Spleen (tissue), 11 donors: ENCODE data around the gene OSBPL10. TPM values are rescaled to one million over a fixed set of nuclear protein-coding genes. Genes with fewer than 3 reads are reported as not detected.

Source experiments
- DNase-seq: peaks from one replicate; pipeline ENCODE4 v3.0.0-alpha.2; 2020
- H3K27ac ChIP-seq, 8 donors: fragments of 200-600 bp; sonication (generic) in 7 of 8; 1 replicate in 4 of 8; 2 replicates in 4 of 8; pipeline versions ENCODE4 v1.5.0 to v1.8.0; 2016 to 2021; ENCODE audit warnings: inconsistent platforms in 4 of 8, mild to moderate bottlenecking in 4 of 8, moderate library complexity in 1 of 8
- H3K27me3 ChIP-seq, 7 donors: fragments of 200-600 bp; sonication (generic) in 6 of 7; replicated peaks in 1 of 7; 1 replicate in 4 of 7; 2 replicates in 3 of 7; pipeline versions ENCODE4 v1.5.0 to v1.8.0; 2016 to 2021; ENCODE audit warnings: inconsistent platforms in 3 of 7, mild to moderate bottlenecking in 1 of 7
- H3K36me3 ChIP-seq, 6 donors: fragments of 200-600 bp; sonication (generic) in 5 of 6; 1 replicate in 4 of 6; 2 replicates in 2 of 6; pipeline versions ENCODE4 v1.5.0 to v1.8.0; 2016 to 2021; ENCODE audit warnings: inconsistent platforms in 2 of 6
- H3K4me1 ChIP-seq, 6 donors: fragments of 200-600 bp; sonication (generic) in 5 of 6; 1 replicate in 3 of 6; 2 replicates in 3 of 6; pipeline versions ENCODE4 v1.5.0 to v1.8.0; 2016 to 2021; ENCODE audit warnings: inconsistent platforms in 3 of 6
- H3K4me3 ChIP-seq, 8 donors: fragments of 200-600 bp; sonication (generic) in 7 of 8; 1 replicate in 4 of 8; 2 replicates in 4 of 8; pipeline versions ENCODE4 v1.5.0 to v1.8.0; 2016 to 2021; ENCODE audit warnings: inconsistent platforms in 4 of 8, mild to moderate bottlenecking in 4 of 8, moderate library complexity in 2 of 8
- H3K9me3 ChIP-seq, 8 donors: fragments of 200-600 bp; sonication (generic) in 7 of 8; 1 replicate in 4 of 8; 2 replicates in 4 of 8; pipeline versions ENCODE4 v1.5.0 to v1.8.0; 2016 to 2021; ENCODE audit warnings: inconsistent platforms in 4 of 8
- POLR2A ChIP-seq, 3 donors: fragments of 450-650 bp; IDR thresholded peaks; one replicate each; pipeline ENCODE4 v1.5.1; 2017; ENCODE audit warnings: antibody characterized with exemption in 3 of 3, mild to moderate bottlenecking in 1 of 3
- POLR2AphosphoS5 ChIP-seq, 3 donors: sonication (generic); formaldehyde crosslinking; IDR thresholded peaks; one replicate each; pipeline ENCODE4 v1.5.1; 2017; ENCODE audit warnings: antibody characterized with exemption in 3 of 3
- WGBS, 5 donors: extraction: QIAGEN DNeasy Blood & Tissue Kit in 3 of 5; methylation state at CpG; one replicate each; pipeline versions ENCODE4 v1.1.5 to v1.1.7; 2013 to 2018; 5-methylcytosine and 5-hydroxymethylcytosine counted together
- intact Hi-C: fragments of 100-400 bp; cut with DNase I; formaldehyde crosslinking; loops from one replicate; pipeline ENCODE4 v1.15.0; 2023; ENCODE audit warnings: low total_unique reads
- polyA plus RNA-seq, 3 donors: library from polyadenylated mRNA; stranded (reverse); fragments of 200-250 nt; gene quantifications; one replicate each; pipeline ENCODE4 v1.2.1, GENCODE V29; 2013
- total RNA-seq, 7 donors: library from RNA; depleted of rRNA in 3 of 7; stranded (reverse); fragments of >200 nt in 3 of 7; fragmentation: NEBNext Ultra II Directional in 4 of 7; extraction: Animal tissue kit (Norgen Biotek cat#: 25700) in 4 of 7; gene quantifications; one replicate each; pipeline versions ENCODE4 v1.1.0 to v1.2.1, GENCODE V29; 2016 to 2021
- TF ChIP-seq, protein P1 (sequence below), 11 experiments: fragments of 200-600 bp in 7 of 11; fragments of 450-650 bp in 4 of 11; sonication (generic) in 4 of 11; IDR thresholded peaks in 8 of 11; conservative IDR thresholded peaks in 3 of 11; 1 replicate in 7 of 11; 2 replicates in 4 of 11; pipeline versions ENCODE4 v1.4.0 to v1.8.0; 2016 to 2021; ENCODE audit warnings: antibody characterized with exemption in 11 of 11, inconsistent platforms in 4 of 11, mild to moderate bottlenecking in 1 of 11
- donor health status: healthy with polysubstance abuse.
- donor health status: DM: no; HTN: no; CAD: no; lungs with moderate emphysema.
- donor health status: DM: no; HTN: no; CAD: no.
- donor health status: Bipolar disorder and iron deficiency.
- donor health status: healthy.
- donor health status: DM: no; HTN: no; CAD: no.
- donor health status: DM: yes; HTN: yes; CAD: no.

The OSBPL10 gene
- total and polyA plus RNA-seq, 10 donors: 3.8 to 95.1 (median 56.5) TPM

DNA sequence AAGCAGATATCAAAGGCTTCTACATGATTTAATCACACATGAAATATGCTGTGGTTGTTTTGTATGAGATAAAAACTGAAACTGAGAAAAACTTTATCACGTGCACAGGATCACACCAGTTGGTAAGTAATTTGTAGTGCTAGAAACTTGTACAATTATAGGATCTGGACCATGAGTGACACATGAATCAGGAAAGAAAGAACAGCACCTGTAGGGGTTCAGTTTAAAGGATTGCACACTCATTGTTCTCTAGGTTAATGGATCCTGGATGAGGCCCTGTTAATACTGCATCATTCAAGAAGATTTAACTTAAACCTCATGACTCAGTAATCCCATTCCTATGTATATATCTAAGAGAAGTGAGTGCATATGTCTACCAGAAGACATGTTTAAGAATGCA lies 360.4 kb downstream of the OSBPL10 start:
- Histone ChIP-seq H3K27ac (no peak overlapping the region), H3K36me3 (peaks cover 0 to 86% (median 34%) of the 10 kb centered on the region in 6 donors), H3K4me3 (no peak overlapping the region), H3K4me1 (peaks cover 0 to 23% (median 6%) of the 10 kb centered on the region in 6 donors), H3K27me3 (no peaks in the 10 kb centered on the region), H3K9me3 (no peaks in the 10 kb centered on the region)
- intact Hi-C loops: no loop called here
- no peak for DNase-seq
- 70 to 85% (median 74%) methylated on average over 1 of the region's 1 CpG for WGBS, 5 donors
- no peak for TF ChIP-seq POLR2A (IDR thresholded peaks at IDR 0.05)
- TF ChIP-seq, protein P1, sequence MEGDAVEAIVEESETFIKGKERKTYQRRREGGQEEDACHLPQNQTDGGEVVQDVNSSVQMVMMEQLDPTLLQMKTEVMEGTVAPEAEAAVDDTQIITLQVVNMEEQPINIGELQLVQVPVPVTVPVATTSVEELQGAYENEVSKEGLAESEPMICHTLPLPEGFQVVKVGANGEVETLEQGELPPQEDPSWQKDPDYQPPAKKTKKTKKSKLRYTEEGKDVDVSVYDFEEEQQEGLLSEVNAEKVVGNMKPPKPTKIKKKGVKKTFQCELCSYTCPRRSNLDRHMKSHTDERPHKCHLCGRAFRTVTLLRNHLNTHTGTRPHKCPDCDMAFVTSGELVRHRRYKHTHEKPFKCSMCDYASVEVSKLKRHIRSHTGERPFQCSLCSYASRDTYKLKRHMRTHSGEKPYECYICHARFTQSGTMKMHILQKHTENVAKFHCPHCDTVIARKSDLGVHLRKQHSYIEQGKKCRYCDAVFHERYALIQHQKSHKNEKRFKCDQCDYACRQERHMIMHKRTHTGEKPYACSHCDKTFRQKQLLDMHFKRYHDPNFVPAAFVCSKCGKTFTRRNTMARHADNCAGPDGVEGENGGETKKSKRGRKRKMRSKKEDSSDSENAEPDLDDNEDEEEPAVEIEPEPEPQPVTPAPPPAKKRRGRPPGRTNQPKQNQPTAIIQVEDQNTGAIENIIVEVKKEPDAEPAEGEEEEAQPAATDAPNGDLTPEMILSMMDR (IDR thresholded peaks at IDR 0.05 in 8 of 11, conservative IDR thresholded peaks at IDR 0.05 in 3 of 11): no peak

DNA sequence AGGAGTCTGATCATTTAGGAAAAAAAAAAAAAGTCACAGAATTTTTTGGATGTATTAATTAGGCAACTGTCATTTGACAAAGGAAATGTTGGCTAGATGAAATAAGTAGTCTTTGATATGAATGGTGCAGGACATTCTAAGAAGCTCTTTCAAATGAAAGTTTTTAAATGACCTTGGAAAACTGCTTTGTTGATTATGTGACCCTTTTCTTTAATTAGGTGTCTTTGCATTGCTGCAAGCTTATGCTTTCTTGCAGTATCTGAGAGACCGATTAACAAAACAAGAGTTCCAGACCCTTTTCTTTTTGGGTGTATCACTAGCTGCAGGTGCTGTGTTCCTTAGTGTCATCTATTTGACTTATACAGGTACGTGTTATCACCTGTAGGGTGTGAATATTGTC lies 364.4 kb downstream of the OSBPL10 start:
- Histone ChIP-seq H3K4me1 (peaks cover 0 to 22% (median 6%) of the 10 kb centered on the region in 6 donors), H3K27ac (no peak overlapping the region), H3K4me3 (no peak overlapping the region), H3K36me3 (peaks cover 0 to 58% (median 18%) of the 10 kb centered on the region in 6 donors), H3K9me3 (no peaks in the 10 kb centered on the region), H3K27me3 (no peaks in the 10 kb centered on the region)
- 95 to 98% (median 97%) methylated on average over 2 of the region's 2 CpGs for WGBS, 5 donors
- intact Hi-C loops: loop anchor here (10.0 kb wide), 1 partner anchor 148 kb away; no protein-coding TSS in a partner anchor
- DNase-seq: no peak
- TF ChIP-seq, protein P1 (IDR thresholded peaks at IDR 0.05 in 8 of 11, conservative IDR thresholded peaks at IDR 0.05 in 3 of 11): no peak
- no peak for TF ChIP-seq POLR2A (IDR thresholded peaks at IDR 0.05)

DNA sequence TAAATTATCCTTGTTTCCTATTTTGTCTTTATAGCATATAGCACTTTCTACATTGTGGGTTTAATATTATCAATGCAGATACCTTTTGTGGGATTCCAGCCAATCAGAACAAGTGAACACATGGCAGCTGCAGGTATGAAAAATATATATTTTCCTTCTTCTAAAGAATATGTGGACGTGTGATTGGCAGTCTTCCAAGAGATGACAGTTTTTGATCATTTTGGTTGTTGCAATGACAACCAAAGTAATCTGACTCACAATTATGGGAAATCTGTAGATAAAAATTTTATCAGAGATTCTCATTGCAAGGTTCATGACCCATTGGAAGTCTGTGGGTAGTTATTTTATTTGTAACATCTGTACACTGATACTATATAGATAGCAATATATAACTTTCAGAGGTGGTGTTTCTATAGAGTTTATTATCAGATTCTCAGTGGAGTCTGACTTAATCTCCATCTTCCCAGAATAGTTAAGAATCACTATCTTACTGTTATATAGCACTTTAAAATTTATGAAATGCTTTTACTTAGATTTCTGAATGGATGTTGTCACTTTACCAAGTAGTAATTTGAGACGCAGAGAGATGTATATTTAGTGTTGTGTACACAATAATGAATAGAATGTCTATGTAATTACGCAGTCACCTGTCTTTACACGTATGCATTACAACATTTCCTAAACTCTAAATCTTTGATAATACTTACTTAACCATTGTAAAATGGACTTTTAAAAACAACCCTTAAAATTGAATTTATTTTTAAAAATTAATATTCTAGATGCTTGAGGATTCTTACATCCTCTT lies 365.8 kb downstream of the OSBPL10 start:
- Histone ChIP-seq H3K9me3 (no peaks in the 10 kb centered on the region), H3K4me1 (peaks cover 0 to 37% (median 13%) of the 10 kb centered on the region in 6 donors), H3K36me3 (peaks cover 0 to 47% (median 12%) of the 10 kb centered on the region in 6 donors), H3K4me3 (no peak overlapping the region), H3K27ac (no peak overlapping the region), H3K27me3 (no peaks in the 10 kb centered on the region)
- no peak for DNase-seq
- TF ChIP-seq, protein P1 (IDR thresholded peaks at IDR 0.05 in 8 of 11, conservative IDR thresholded peaks at IDR 0.05 in 3 of 11): no peak
- TF ChIP-seq POLR2A (IDR thresholded peaks at IDR 0.05) (no peak), POLR2AphosphoS5 (IDR thresholded peaks at IDR 0.05) (no peak)
- WGBS, 5 donors: 76 to 92% (median 89%) methylated on average over 4 of the region's 4 CpGs
- intact Hi-C loops: loop anchor here (10.0 kb wide), 1 partner anchor 150 kb away; no protein-coding TSS in a partner anchor

DNA sequence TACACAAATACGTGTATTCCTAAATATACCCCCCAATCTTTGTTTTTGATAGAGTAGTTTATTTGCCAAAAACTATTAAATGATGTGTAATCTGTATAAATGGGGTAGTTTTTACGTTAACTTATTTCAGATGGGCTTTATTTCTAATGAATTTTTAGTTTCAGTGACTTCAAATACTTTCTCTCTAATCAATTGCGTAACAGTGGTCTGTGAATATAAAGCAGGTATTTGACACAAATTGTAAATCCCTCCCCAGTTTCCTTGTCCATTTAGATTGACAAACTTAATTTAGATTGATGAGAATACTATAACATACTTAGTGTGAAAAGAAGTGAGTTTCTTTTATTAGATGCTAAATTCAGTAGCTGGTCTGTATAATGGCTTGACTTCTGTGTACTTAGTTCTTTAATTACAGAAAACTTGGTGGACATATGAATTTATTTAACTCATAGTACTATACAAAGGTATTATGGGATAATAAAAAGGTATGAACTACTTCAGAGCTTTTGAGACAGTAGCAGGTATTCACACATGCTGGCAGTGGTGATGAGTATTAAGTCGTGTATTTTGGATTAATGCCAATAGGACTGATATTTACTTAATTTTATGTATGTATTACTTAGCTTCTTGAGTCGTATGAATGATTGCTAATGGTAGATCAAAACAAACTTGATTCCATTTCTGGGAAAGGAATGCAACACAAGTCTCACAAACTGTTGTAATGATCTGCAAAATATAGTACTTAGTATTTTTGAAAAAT lies 366.7 kb downstream of the OSBPL10 start:
- H3K9me3 ChIP-seq: no peaks in the 10 kb centered on the region
- H3K36me3 ChIP-seq: peaks cover 0 to 38% (median 8%) of the 10 kb centered on the region in 6 donors
- no peaks in the 10 kb centered on the region for H3K27me3 ChIP-seq
- TF ChIP-seq POLR2AphosphoS5 (IDR thresholded peaks at IDR 0.05): no peak
- TF ChIP-seq POLR2A (IDR thresholded peaks at IDR 0.05): no peak
- TF ChIP-seq, protein P1 (IDR thresholded peaks at IDR 0.05 in 8 of 11, conservative IDR thresholded peaks at IDR 0.05 in 3 of 11): no peak
- no peak for DNase-seq
- WGBS, 5 donors: 74 to 92% (median 80%) methylated on average over 5 of the region's 5 CpGs
- no peak overlapping the region for H3K4me3 ChIP-seq
- H3K4me1 ChIP-seq: peaks cover 0 to 41% (median 13%) of the 10 kb centered on the region in 6 donors
- intact Hi-C loops: loop anchor here (10.0 kb wide), 1 partner anchor 150 kb away; no protein-coding TSS in a partner anchor
- no peak overlapping the region for H3K27ac ChIP-seq
